ENCODE data around the gene SLC39A11. TPM values are rescaled to one million over a fixed set of nuclear protein-coding genes. Genes with fewer than 3 reads are reported as not detected.
A peak's percentile ranks its signal among the peaks of the same experiment; 100 is the strongest.

Gene SLC39A11
- total RNA-seq, 2 donors from 2014 or later, result 21.5 to 26.4 TPM

DNA sequence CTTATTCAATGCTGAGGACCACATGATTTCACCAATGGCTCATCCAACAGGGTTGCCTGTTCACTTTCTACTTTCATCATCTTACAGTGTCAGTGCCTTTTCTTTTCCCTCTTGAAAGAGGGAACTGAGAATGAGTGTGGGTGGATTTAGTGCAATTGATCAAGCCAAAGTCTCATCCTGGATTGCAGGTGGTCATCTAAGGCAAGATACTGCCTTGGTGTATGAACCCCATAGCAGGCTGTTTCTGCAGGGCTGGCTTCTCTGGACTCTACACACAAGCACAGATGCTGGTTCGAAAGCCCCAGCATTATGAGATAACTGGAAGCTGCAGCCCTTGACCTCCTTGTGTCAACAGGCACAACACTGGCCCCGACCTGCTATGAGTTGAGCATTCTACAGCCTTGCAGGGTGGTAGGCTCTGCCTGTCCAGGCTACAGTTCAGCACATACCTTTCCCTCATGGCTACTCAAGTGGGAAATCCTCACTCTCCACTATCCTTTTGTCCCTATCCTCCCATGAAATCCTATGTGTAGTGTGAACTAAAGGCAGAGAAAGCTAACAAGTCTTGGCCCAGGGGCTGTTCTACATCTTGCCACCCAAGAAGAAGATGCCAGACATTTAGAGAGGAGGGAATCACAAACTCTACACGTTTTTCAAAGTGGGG, 358.7 kb downstream of the SLC39A11 start:
- Mint-ChIP-seq H3K36me3 (ENCODE audit: insufficient read depth in 2 of 2) (no peaks in the 10 kb centered on the region), H3K27me3 (ENCODE audit: low read depth) (no peaks in the 10 kb centered on the region), H3K9me3 (no peaks in the 10 kb centered on the region), H3K27ac (no peak overlapping the region), H3K4me3 (no peak overlapping the region), H3K4me1 (ENCODE audit: low read depth) (no peaks in the 10 kb centered on the region)
- DNase-seq (no peak), ATAC-seq (replicated peaks in 1 of 2) (no peak)

DNA sequence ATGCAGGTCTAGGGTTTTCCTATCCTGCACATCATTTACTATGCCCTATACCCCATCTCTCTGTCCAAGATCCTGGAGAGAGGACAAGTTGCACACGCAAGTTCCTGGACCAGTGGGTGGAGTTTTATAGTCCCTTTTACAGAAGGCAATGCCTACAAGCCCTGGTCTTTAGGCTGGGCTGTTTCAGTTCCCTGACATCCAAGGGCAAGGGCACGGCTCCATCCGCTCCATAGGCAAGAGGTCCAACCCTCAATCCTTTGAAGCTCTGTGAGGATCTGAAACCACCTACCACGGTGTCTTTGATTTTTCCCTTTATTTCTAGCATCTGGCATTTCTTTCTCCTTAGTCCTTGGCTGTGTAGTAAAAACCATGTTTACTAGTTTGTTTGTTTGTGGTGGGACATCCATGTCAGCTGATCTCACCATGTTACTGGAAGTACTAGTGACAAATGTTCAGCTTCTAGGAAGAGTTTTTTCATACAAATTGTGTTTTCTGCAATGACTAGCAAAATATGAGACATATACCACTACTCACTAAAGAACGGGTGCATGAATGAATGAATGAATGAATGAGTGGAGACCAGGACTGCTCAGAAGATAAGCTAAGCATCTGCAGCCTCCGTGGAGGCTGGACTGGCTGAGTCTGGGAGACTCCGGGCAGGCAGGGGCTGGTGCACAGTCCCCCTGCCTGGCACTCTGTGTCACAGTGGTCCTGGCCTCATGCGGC, 359.4 kb downstream of the SLC39A11 start:
- ATAC-seq (replicated peaks in 1 of 2) (no peak), DNase-seq (no peak)
- no peaks in the 10 kb centered on the region for H3K36me3 Mint-ChIP-seq (ENCODE audit: insufficient read depth in 2 of 2)
- H3K4me1 Mint-ChIP-seq (ENCODE audit: low read depth), result no peaks in the 10 kb centered on the region
- no peaks in the 10 kb centered on the region for H3K27me3 Mint-ChIP-seq (ENCODE audit: low read depth)
- H3K4me3 Mint-ChIP-seq, result no peak overlapping the region
- H3K9me3 Mint-ChIP-seq, result no peaks in the 10 kb centered on the region
- no peak overlapping the region for H3K27ac Mint-ChIP-seq

DNA sequence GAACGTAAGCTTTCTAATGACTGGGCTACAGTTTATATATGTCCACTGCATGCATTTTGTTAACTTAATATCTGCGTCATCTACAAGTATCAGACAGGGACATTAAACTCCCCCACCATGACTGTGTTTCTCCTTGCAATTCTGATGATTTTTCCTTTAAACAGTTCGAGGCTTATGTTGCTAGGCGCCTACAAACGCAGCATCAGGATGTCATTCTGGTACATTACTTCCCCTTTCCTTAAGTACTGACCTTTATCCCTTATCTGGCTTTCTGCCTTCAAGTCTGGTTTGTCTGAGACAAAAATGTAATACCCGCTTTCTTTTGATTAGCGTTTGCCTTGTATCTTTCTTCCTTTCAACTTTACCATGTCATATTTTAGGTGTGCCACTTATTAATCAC, 362.4 kb downstream of the SLC39A11 start:
- H3K27ac Mint-ChIP-seq, result no peak overlapping the region
- H3K4me3 Mint-ChIP-seq, result no peak overlapping the region

DNA sequence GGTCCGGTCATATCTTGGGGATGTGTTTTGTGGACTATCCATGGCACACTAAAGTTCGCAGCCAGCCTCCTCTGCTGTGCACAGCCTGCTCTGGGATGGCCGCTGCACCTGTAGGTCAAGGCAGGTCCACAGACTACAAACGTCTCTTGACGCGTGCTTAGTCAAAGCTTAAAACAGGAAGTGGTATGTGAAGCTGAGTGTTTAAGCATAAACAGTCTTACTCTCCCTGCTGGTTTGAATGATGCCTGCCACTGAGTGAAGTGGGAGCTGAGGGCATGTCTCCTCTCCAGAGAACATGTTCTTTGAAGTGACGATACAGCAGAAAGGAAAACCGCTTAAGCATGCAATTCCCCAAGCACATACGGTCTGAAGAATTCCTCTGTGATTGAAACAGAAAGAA, 365.6 kb downstream of the SLC39A11 start:
- no peaks in the 10 kb centered on the region for H3K9me3 Mint-ChIP-seq
- ATAC-seq (replicated peaks in 1 of 2) (peak; percentile 93 to 95), DNase-seq (peak; percentile 46 to 50)
- peak overlapping the region; percentile 97 for H3K27ac Mint-ChIP-seq
- H3K4me3 Mint-ChIP-seq, result peak overlapping the region; percentile 76 to 95
- H3K27me3 Mint-ChIP-seq (ENCODE audit: low read depth), result no peaks in the 10 kb centered on the region
- peaks cover 30% of the 10 kb centered on the region for H3K4me1 Mint-ChIP-seq (ENCODE audit: low read depth)
- no peaks in the 10 kb centered on the region for H3K36me3 Mint-ChIP-seq (ENCODE audit: insufficient read depth in 2 of 2)

More for the DNA sequence above, 362.4 kb downstream of the SLC39A11 start:
- Mint-ChIP-seq H3K4me1 (ENCODE audit: low read depth) (peaks cover 23% of the 10 kb centered on the region), H3K9me3 (no peaks in the 10 kb centered on the region), H3K36me3 (ENCODE audit: insufficient read depth in 2 of 2) (no peaks in the 10 kb centered on the region), H3K27me3 (ENCODE audit: low read depth) (no peaks in the 10 kb centered on the region)
- no peak for DNase-seq
- ATAC-seq (replicated peaks in 1 of 2), result no peak

DNA sequence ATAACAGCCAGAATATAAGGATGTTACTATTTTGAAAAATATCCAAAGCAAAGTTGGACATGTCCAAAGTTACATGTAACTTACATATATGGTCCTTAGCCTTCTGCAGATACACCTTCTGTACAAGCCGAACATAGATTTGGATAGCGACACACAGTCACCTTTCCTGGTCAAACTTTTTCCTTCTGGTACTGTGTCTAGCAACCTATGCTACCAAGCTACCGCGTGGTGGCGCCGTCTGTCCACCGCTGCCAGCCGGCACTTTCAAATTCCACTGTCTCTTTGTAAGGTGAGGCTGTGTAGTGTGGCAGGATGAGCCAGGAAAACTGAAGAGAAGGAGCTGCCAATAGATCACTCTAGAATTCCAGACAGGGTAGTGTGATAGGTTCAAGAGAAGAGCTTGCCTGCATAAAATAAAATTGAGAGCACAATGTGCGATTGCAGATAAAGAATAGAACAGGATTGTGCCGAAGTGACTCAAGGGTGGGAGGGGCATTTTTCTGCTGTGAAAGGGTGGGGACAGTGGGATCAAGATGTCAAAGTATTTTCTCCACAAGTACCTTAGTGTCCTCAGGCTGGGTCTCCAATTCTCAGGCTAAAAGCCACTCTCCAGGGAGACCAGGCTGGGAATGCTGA, 366.9 kb downstream of the SLC39A11 start:
- Mint-ChIP-seq H3K9me3 (no peaks in the 10 kb centered on the region), H3K27me3 (ENCODE audit: low read depth) (no peaks in the 10 kb centered on the region), H3K36me3 (ENCODE audit: insufficient read depth in 2 of 2) (no peaks in the 10 kb centered on the region), H3K4me1 (ENCODE audit: low read depth) (peaks cover 31% of the 10 kb centered on the region), H3K27ac (no peak overlapping the region), H3K4me3 (peak overlapping the region; percentile 13 to 16)
- DNase-seq, result peak; percentile 44 to 62
- ATAC-seq (replicated peaks in 1 of 2), result peak in 1 of 2 donors; percentile 44

DNA sequence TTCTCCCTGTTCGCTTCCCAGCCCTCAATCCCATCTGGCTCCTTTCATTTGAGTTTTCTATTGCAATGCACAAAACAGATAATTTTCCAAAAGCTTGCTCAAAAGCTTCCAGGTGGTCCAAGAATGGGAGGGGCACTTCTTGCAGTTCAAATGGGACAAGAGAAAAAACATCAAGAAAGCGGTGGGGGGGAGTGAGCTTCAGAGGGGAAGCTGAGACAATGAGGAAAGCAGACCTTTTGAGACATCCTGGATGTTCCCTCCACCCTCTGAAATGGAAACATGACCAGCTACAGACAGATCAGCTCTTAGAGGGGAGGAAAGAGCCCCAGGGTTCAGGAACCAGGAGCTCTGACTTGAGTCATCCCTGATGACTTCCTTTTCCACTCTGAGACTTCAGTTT, 368.2 kb downstream of the SLC39A11 start:
- ATAC-seq (replicated peaks in 1 of 2) (no peak), DNase-seq (no peak)
- H3K4me1 Mint-ChIP-seq (ENCODE audit: low read depth), result peaks cover 44% of the 10 kb centered on the region
- H3K36me3 Mint-ChIP-seq (ENCODE audit: insufficient read depth in 2 of 2), result no peaks in the 10 kb centered on the region
- no peaks in the 10 kb centered on the region for H3K9me3 Mint-ChIP-seq
- no peak overlapping the region for H3K27ac Mint-ChIP-seq
- H3K27me3 Mint-ChIP-seq (ENCODE audit: low read depth), result no peaks in the 10 kb centered on the region
- H3K4me3 Mint-ChIP-seq, result no peak overlapping the region

DNA sequence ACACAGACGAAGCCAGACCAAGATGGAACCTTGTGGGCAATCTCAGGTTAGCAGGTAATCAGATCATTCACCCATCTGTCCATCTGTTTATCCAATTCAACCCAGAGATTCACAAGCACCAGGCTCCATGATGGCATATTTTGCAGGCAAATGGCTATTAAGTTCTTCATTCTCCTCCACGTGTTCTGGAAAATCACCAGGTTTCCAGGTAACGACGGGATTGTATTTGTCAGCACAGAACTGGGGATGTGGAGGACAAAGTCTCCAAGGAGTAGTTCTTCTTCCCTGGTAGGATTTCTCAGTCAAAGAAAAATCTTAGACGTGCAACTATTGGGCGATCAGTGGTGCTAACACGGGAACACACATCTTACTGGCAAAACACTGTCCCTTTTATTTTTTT, 368.8 kb downstream of the SLC39A11 start:
- Mint-ChIP-seq H3K36me3 (ENCODE audit: insufficient read depth in 2 of 2) (no peaks in the 10 kb centered on the region), H3K4me3 (no peak overlapping the region), H3K4me1 (ENCODE audit: low read depth) (peaks cover 48% of the 10 kb centered on the region), H3K9me3 (no peaks in the 10 kb centered on the region), H3K27me3 (ENCODE audit: low read depth) (no peaks in the 10 kb centered on the region), H3K27ac (no peak overlapping the region)
- ATAC-seq (replicated peaks in 1 of 2) (no peak), DNase-seq (no peak)

DNA sequence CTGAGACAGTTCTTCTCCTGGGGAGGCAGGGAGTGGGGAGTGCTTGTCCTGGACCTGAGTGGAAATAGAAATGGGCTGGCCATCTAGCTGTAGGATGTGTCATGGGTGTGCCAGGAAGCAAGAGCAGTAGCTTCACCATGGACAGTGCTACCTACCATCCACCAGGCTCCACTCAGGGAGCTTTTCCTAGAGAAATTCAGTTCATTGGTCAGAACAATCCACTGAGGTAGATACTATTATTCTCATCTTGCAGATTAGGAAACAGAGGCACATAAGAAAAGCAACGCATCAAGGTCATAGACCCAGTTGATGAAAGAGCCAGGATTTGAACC, 372.0 kb downstream of the SLC39A11 start:
- no peak overlapping the region for H3K27ac Mint-ChIP-seq
- H3K4me3 Mint-ChIP-seq, result peak overlapping the region in 1 of 2 donors; percentile 85
- H3K9me3 Mint-ChIP-seq, result no peaks in the 10 kb centered on the region
- ATAC-seq (replicated peaks in 1 of 2) (no peak), DNase-seq (no peak)
- peaks cover 39% of the 10 kb centered on the region for H3K4me1 Mint-ChIP-seq (ENCODE audit: low read depth)
- H3K36me3 Mint-ChIP-seq (ENCODE audit: insufficient read depth in 2 of 2), result no peaks in the 10 kb centered on the region
- H3K27me3 Mint-ChIP-seq (ENCODE audit: low read depth), result no peaks in the 10 kb centered on the region

DNA sequence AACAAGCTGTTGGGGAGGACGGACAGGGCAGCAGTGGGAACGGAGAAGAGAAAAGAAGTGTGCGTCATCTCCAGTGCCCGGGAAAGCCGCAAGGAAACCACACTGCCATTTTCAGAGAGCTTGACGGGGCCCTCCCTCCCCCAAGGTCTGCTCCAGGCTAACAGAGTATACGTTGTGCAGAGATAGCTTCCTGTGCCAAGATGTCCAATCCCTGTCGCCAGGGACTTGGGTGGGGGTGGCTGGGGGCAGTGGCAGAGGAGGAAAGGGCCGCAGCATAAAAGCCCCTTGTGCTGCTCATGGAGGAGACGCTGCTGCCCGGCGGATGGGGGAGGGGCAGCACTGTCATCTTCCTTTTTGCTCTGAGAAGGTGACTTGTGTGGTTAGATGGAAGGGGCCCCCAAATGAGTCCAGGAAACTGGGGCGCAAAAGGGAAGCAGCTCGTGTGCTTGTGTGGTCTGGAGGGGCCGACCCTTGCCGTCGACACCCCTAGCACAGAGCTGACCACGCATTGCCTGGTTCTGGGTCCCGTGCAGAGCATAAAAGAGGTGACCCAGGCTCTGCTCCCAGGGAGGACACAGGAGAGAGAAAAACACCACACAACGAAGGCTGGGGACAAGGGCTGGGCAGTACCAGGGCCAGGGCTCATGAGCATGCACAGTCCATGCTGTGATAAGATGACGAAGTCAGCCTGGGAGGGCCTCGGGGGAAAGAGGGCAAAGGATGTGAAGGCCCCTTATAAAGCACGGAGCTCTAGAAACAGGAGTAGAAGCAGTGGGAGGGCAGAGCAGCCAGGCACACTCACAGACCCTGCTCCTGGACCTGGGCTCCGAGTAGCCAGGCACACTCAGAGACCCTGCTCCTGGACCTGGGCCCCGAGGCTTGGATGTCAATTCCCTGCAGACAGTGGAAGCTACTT, 372.7 kb downstream of the SLC39A11 start:
- peak overlapping the region; percentile 4 for H3K27ac Mint-ChIP-seq
- no peaks in the 10 kb centered on the region for H3K27me3 Mint-ChIP-seq (ENCODE audit: low read depth)
- peak; percentile 72 to 76 for DNase-seq
- peaks cover 0 to 2% of the 10 kb centered on the region in 2 donors for H3K36me3 Mint-ChIP-seq (ENCODE audit: insufficient read depth in 2 of 2)
- no peaks in the 10 kb centered on the region for H3K9me3 Mint-ChIP-seq
- peak; percentile 91 to 92 for ATAC-seq (replicated peaks in 1 of 2)
- H3K4me3 Mint-ChIP-seq, result peak overlapping the region; percentile 76 to 85
- H3K4me1 Mint-ChIP-seq (ENCODE audit: low read depth), result peaks cover 43% of the 10 kb centered on the region

DNA sequence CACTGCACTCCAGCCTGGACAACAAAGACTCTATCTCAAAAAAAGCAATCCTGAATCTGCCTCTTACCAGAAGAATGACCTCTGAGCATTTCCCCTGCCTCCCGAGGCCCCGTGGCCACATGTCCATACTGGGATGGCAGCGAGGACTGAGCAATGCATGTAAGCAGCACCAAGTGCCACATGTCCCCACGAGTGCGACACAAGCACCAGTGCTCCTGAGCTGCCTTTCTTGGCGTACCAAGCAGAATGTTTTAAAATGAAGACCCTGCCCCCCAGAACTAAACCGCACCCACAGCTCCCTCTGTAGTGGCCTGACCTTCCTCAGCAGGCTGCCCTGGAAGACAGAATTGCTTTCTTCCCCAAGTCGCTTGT, 373.3 kb downstream of the SLC39A11 start:
- no peaks in the 10 kb centered on the region for H3K27me3 Mint-ChIP-seq (ENCODE audit: low read depth)
- H3K27ac Mint-ChIP-seq, result peak overlapping the region; percentile 4
- peaks cover 0 to 2% of the 10 kb centered on the region in 2 donors for H3K36me3 Mint-ChIP-seq (ENCODE audit: insufficient read depth in 2 of 2)
- peak overlapping the region; percentile 76 to 85 for H3K4me3 Mint-ChIP-seq
- no peak for DNase-seq
- peaks cover 42% of the 10 kb centered on the region for H3K4me1 Mint-ChIP-seq (ENCODE audit: low read depth)
- ATAC-seq (replicated peaks in 1 of 2), result peak in 1 of 2 donors; percentile 27
- H3K9me3 Mint-ChIP-seq, result no peaks in the 10 kb centered on the region

DNA sequence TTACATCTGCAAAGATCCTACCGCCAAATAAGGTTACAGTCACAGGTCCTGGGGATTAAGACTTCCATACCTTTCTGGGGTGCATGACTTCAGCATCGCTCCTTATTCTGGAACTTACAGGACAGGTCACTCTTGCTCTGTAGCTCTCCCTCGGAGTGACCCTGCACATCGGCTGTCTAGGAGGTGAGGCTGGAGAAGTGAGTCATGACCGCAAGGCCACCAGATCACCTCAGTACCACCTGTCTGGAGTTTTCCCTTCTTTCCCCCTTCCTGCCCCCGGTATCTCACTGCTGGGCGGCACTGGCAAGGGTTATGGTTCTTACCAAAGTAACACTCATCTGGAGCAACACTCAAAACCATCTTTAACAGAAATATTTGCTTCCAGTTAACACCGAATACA, 374.8 kb downstream of the SLC39A11 start:
- no peak overlapping the region for H3K4me3 Mint-ChIP-seq

DNA sequence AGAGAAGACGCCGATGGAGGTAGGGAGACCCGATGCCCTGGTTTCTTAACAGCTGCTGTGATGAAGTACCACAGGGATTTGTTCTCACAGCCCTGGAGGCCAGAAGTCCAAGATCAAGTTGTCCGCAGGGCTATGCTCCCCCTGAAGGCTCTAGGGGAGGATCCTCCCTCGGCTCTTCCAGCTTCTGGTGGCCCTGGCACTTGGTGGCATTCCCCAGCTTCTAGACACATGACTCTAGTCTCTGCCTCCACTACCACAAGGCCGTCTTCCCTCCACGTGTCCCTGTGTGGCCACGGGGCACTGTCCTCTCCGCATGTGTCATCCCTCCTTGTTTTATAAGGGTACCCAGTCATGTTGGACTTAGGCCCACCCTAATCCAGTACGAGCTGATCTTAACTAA, 375.2 kb downstream of the SLC39A11 start:
- no peak overlapping the region for H3K27ac Mint-ChIP-seq
- no peak for DNase-seq
- no peak overlapping the region for H3K4me3 Mint-ChIP-seq
- H3K4me1 Mint-ChIP-seq (ENCODE audit: low read depth), result peaks cover 39% of the 10 kb centered on the region
- no peaks in the 10 kb centered on the region for H3K9me3 Mint-ChIP-seq
- H3K36me3 Mint-ChIP-seq (ENCODE audit: insufficient read depth in 2 of 2), result peaks cover 2 to 5% of the 10 kb centered on the region in 2 donors
- no peaks in the 10 kb centered on the region for H3K27me3 Mint-ChIP-seq (ENCODE audit: low read depth)
- ATAC-seq (replicated peaks in 1 of 2), result no peak

More for the DNA sequence above, 374.8 kb downstream of the SLC39A11 start:
- H3K27me3 Mint-ChIP-seq (ENCODE audit: low read depth), result no peaks in the 10 kb centered on the region
- H3K4me1 Mint-ChIP-seq (ENCODE audit: low read depth), result peaks cover 39% of the 10 kb centered on the region
- ATAC-seq (replicated peaks in 1 of 2) (no peak), DNase-seq (no peak)
- peaks cover 2 to 4% of the 10 kb centered on the region in 2 donors for H3K36me3 Mint-ChIP-seq (ENCODE audit: insufficient read depth in 2 of 2)
- H3K27ac Mint-ChIP-seq, result no peak overlapping the region
- H3K9me3 Mint-ChIP-seq, result no peaks in the 10 kb centered on the region

All from activated T-cell treated with anti-CD3 and anti-CD28 coated beads, Interleukin-2, amount 50 U/mL, for 72 hours (primary cell).